OCI-LY7 (cell line): ENCODE data around the gene SLC38A9. TPM values are rescaled to one million over a fixed set of nuclear protein-coding genes. Genes with fewer than 3 reads are reported as not detected.

Experiments
- BruUV-seq: library from RNA; stranded (reverse); fragments of 400-500 nt; replicated peaks from 2 replicates; lab custom pipeline; 2021; lab: Mats Ljungman, UMichigan
- CTCF ChIA-PET: fragments of 300-600 bp; sonication (Branson Sonifier 250); formaldehyde crosslinking; loops from one replicate; lab custom pipeline; 2022; ENCODE audit warnings: antibody characterized with exemption; ENCODE audit not compliant: unreplicated experiment; lab: Charles Lee
- POLR2A ChIA-PET: fragments of 300-600 bp; sonication (Branson Sonifier 250); formaldehyde crosslinking; loops from one replicate; lab custom pipeline; 2022; ENCODE audit warnings: antibody characterized with exemption; lab: Charles Lee
- DNase-seq: peaks from one replicate; pipeline ENCODE4 v3.0.0-alpha.2; 2015; ENCODE audit warnings: low spot score
- H2AFZ ChIP-seq: fragments of 200-600 bp; sonication (generic), shearing (Covaris generic); 2 replicates; pipeline ENCODE4 v1.6.1; 2014; ENCODE audit warnings: mild to moderate bottlenecking, antibody characterized with exemption, low read length, moderate library complexity
- H3K27ac ChIP-seq: fragments of 200-600 bp; sonication (generic); 2 replicates; pipeline ENCODE4 v1.5.1; 2014; ENCODE audit warnings: mixed run types, low read depth, mild to moderate bottlenecking, moderate library complexity, low read length, inconsistent platforms; ENCODE audit not compliant: poor library complexity, severe bottlenecking
- H3K36me3 ChIP-seq: fragments of 200-600 bp; sonication (generic); 2 replicates; pipeline ENCODE4 v1.6.1; 2014; ENCODE audit warnings: mild to moderate bottlenecking, antibody characterized with exemption, low read length, moderate library complexity, mixed read lengths; ENCODE audit not compliant: insufficient read depth
- H3K4me1 ChIP-seq: fragments of 200-600 bp; sonication (generic); 2 replicates; pipeline ENCODE4 v1.5.1; 2014; ENCODE audit warnings: mild to moderate bottlenecking, low read length; ENCODE audit not compliant: insufficient read depth, poor library complexity, severe bottlenecking
- H3K4me2 ChIP-seq: fragments of 200-600 bp; sonication (generic); 2 replicates; pipeline ENCODE4 v1.6.1; 2014; ENCODE audit warnings: mild to moderate bottlenecking, low read length
- H3K4me3 ChIP-seq: fragments of 200-600 bp; sonication (generic); 2 replicates; pipeline ENCODE4 v1.5.1; 2014; ENCODE audit warnings: mild to moderate bottlenecking, low read depth, low read length; ENCODE audit not compliant: poor library complexity, severe bottlenecking
- H3K79me2 ChIP-seq: fragments of 200-600 bp; sonication (generic); 2 replicates; pipeline ENCODE4 v1.6.1; 2016; ENCODE audit warnings: low read depth, mild to moderate bottlenecking, low read length, moderate library complexity, mixed read lengths; ENCODE audit not compliant: insufficient read depth
- H3K9me2 ChIP-seq: fragments of 200-600 bp; sonication (generic); 2 replicates; pipeline ENCODE4 v1.6.1; 2016; ENCODE audit warnings: mild to moderate bottlenecking, low read length, mixed read lengths; ENCODE audit not compliant: insufficient read depth
- H3K9me3 ChIP-seq: fragments of 200-600 bp; sonication (generic); 2 replicates; pipeline ENCODE4 v1.6.1; 2014; ENCODE audit warnings: mild to moderate bottlenecking, mixed run types, low read length, mixed read lengths
- H4K20me1 ChIP-seq: fragments of 200-600 bp; sonication (generic); 2 replicates; pipeline ENCODE4 v1.6.1; 2014; ENCODE audit warnings: mild to moderate bottlenecking, antibody characterized with exemption, low read length, moderate library complexity, mixed read lengths; ENCODE audit not compliant: insufficient read depth
- CTCF ChIP-seq: fragments of 200-600 bp; sonication (generic); conservative IDR thresholded peaks from 2 replicates; pipeline ENCODE4 v1.5.1; 2014; ENCODE audit warnings: mild to moderate bottlenecking, antibody characterized with exemption, low read length, moderate library complexity, mixed read lengths
- EZH2phosphoT487 ChIP-seq: fragments of 200-600 bp; sonication (generic); IDR thresholded peaks from 2 replicates; pipeline ENCODE4 v1.6.1; 2018; ENCODE audit warnings: low read depth, borderline replicate concordance, mild to moderate bottlenecking, mixed run types, antibody characterized with exemption, low read length, moderate library complexity, mixed read lengths
- intact Hi-C: fragments of 100-400 bp; cut with micrococcal nuclease; formaldehyde crosslinking; loops from one replicate; pipeline ENCODE4 v1.10.0; 2022; ENCODE audit not compliant: unreplicated experiment
- total RNA-seq, 2 experiments: library from RNA; depleted of rRNA in 1 of 2; stranded (reverse); fragments of >200 nt in 1 of 2; shearing (Covaris generic) in 1 of 2; gene quantifications; 2 replicates each; pipeline ENCODE4 v1.2.3, GENCODE V29; 2014 to 2022

The SLC38A9 gene
- total RNA-seq, 2 experiments from 2014 or later: 20.1 to 27.7 TPM

GRCh38 chr5:55702598-55703345, 9.4 kb downstream of the SLC38A9 start:
- peaks cover 5% of the 10 kb centered on the region; the same call in 1 of the 2 replicates for H3K79me2 ChIP-seq
- no peak for TF ChIP-seq EZH2phosphoT487
- no peak for TF ChIP-seq CTCF
- H3K27ac ChIP-seq: peak overlapping the region; percentile 30
- no peaks in the 10 kb centered on the region for H3K9me2 ChIP-seq
- intact Hi-C loops: no loop called here
- H3K4me3 ChIP-seq: no peak overlapping the region
- ChIA-PET POLR2A (interaction anchor here (1.8 kb wide), 1 partner anchor 10 kb away, joined by 4 read pairs; no protein-coding TSS in a partner anchor), CTCF (no interaction called here)
- H4K20me1 ChIP-seq: no peaks in the 10 kb centered on the region
- BruUV-seq: no TSS peak
- H3K36me3 ChIP-seq: peaks cover 38% of the 10 kb centered on the region
- peak; percentile 34 for DNase-seq
- peak overlapping the region; percentile 9; the same call in 1 of the 2 replicates for H3K4me2 ChIP-seq
- no peak overlapping the region for H2AFZ ChIP-seq
- H3K9me3 ChIP-seq: no peaks in the 10 kb centered on the region; the same call in 1 of the 2 replicates
- peaks cover 11% of the 10 kb centered on the region for H3K4me1 ChIP-seq

GRCh38 chr5:55701462-55702103, 10.5 kb downstream of the SLC38A9 start:
- H3K4me2 ChIP-seq: no peak overlapping the region
- TF ChIP-seq CTCF (no peak), EZH2phosphoT487 (no peak)
- no peaks in the 10 kb centered on the region for H4K20me1 ChIP-seq
- intact Hi-C loops: no loop called here
- no peaks in the 10 kb centered on the region for H3K9me2 ChIP-seq
- DNase-seq: no peak
- H3K36me3 ChIP-seq: peaks cover 38% of the 10 kb centered on the region
- H3K9me3 ChIP-seq: no peaks in the 10 kb centered on the region; the same call in 1 of the 2 replicates
- H3K27ac ChIP-seq: no peak overlapping the region
- H3K4me1 ChIP-seq: peaks cover 11% of the 10 kb centered on the region
- no peak overlapping the region for H3K4me3 ChIP-seq
- CTCF ChIA-PET: no interaction called here
- H3K79me2 ChIP-seq: peaks cover 5% of the 10 kb centered on the region; the same call in 1 of the 2 replicates
- no peak overlapping the region for H2AFZ ChIP-seq
- POLR2A ChIA-PET: interaction anchor here (0.6 to 1.8 kb wide), 2 partner anchors 11 to 244 kb away, joined by 3 to 4 read pairs; no protein-coding TSS in a partner anchor
- no TSS peak for BruUV-seq
